GM12878 (cell line): Measurements from ENCODE around the gene PLGRKT. TPM values are rescaled to one million over a fixed set of nuclear protein-coding genes. Genes with fewer than 3 reads are reported as not detected.

ENCODE experiments used
- ATAC-seq: fragments of 200-7000 bp; cut with Tn5 transposase; 3 replicates; pipeline ENCODE4 v1.9.1; 2020; ENCODE audit warnings: mild to moderate bottlenecking, moderate library complexity
- BruUV-seq: library from RNA; stranded (reverse); fragments of 400-500 nt; replicated peaks from 2 replicates; lab custom pipeline; 2021; lab: Mats Ljungman, UMichigan
- CTCF ChIA-PET: fragments of 300-600 bp; sonication (Branson Sonifier 250); formaldehyde crosslinking; extraction: SDS; loops from one replicate; lab custom pipeline; 2021; ENCODE audit warnings: inconsistent platforms; lab: Yijun Ruan, JAX
- POLR2A ChIA-PET: fragments of 350-600 bp; formaldehyde crosslinking; extraction: SDS; loops from one replicate; lab custom pipeline; 2021; ENCODE audit warnings: inconsistent platforms; lab: Charles Lee
- RAD21 ChIA-PET: fragments of 300-600 bp; sonication (Branson Sonifier 250); formaldehyde crosslinking; loops from one replicate; lab custom pipeline; 2023; ENCODE audit warnings: antibody characterized with exemption; ENCODE audit not compliant: unreplicated experiment; lab: Charles Lee
- SMC1A ChIA-PET: fragments of 300-600 bp; sonication (Branson Sonifier 250); formaldehyde crosslinking; loops from one replicate; lab custom pipeline; 2023; ENCODE audit not compliant: unreplicated experiment, uncharacterized antibody; lab: Charles Lee
- DNase-seq: peaks from one replicate; pipeline ENCODE4 v3.0.0-alpha.2; 2011; ENCODE audit warnings: low read depth, low spot score
- FAIRE-seq: peaks from 3 replicates; lab custom pipeline; 2011; peaks lifted over from hg19 to GRCh38; lab: Jason Lieb, UNC
- H2AFZ ChIP-seq: 2 replicates; pipeline ENCODE4 v1.6.0; 2011; ENCODE audit warnings: low read depth, low read length, control low read depth; ENCODE audit not compliant: control insufficient read depth
- H3K27ac ChIP-seq: 2 replicates; pipeline ENCODE4 v1.5.1; 2011; ENCODE audit warnings: control low read depth; ENCODE audit not compliant: control insufficient read depth, insufficient read depth
- H3K27me3 ChIP-seq, 2 experiments: replicated peaks in 1 of 2; 2 replicates each; pipeline versions ENCODE4 v1.6.0 to v1.6.1; 2011; ENCODE audit warnings: low read length in 1 of 2; ENCODE audit not compliant: control insufficient read depth in 2 of 2, insufficient read depth in 2 of 2
- H3K36me3 ChIP-seq, 2 experiments: 2 replicates each; pipeline ENCODE4 v1.5.1; 2011; ENCODE audit warnings: low read length in 1 of 2; ENCODE audit not compliant: control insufficient read depth in 2 of 2, insufficient read depth in 2 of 2
- H3K4me1 ChIP-seq: 2 replicates; pipeline ENCODE4 v1.6.1; 2011; ENCODE audit warnings: mild to moderate bottlenecking, low read length, moderate library complexity, mixed read lengths; ENCODE audit not compliant: control insufficient read depth, insufficient read depth
- H3K4me2 ChIP-seq: 2 replicates; pipeline ENCODE4 v1.6.0; 2011; ENCODE audit warnings: control low read depth; ENCODE audit not compliant: control insufficient read depth, insufficient read depth
- H3K4me3 ChIP-seq: fragments of 200-600 bp; sonication (generic); 2 replicates; pipeline ENCODE4 v1.5.1; 2016
- H3K79me2 ChIP-seq: 2 replicates; pipeline ENCODE4 v1.6.0; 2011; ENCODE audit warnings: low read length; ENCODE audit not compliant: control insufficient read depth, insufficient read depth
- H3K9ac ChIP-seq: 2 replicates; pipeline ENCODE4 v1.8.0; 2011; ENCODE audit warnings: low read length, control low read depth, mixed read lengths; ENCODE audit not compliant: control insufficient read depth, insufficient read depth
- H3K9me3 ChIP-seq: replicated peaks from 3 replicates; pipeline ENCODE4 v1.5.1; 2011; ENCODE audit warnings: mild to moderate bottlenecking, low read length; ENCODE audit not compliant: control insufficient read depth, insufficient read depth
- H4K20me1 ChIP-seq: 2 replicates; pipeline ENCODE4 v1.6.0; 2011; ENCODE audit not compliant: control insufficient read depth, insufficient read depth
- BACH1 ChIP-seq: fragments of 450-650 bp; IDR thresholded peaks from 2 replicates; pipeline ENCODE4 v1.6.1; 2017; ENCODE audit warnings: mild to moderate bottlenecking, borderline replicate concordance
- CBX5 ChIP-seq: sonication (generic); IDR thresholded peaks from 2 replicates; pipeline ENCODE4 v1.6.1; 2016; ENCODE audit warnings: low read depth, moderate library complexity, mild to moderate bottlenecking, inconsistent platforms
- IKZF2 ChIP-seq, 2 experiments: fragments of 450-650 bp; IDR thresholded peaks; 2 replicates each; pipeline ENCODE4 v1.6.1; 2017; ENCODE audit warnings: mild to moderate bottlenecking in 2 of 2, moderate library complexity in 2 of 2
- KDM1A ChIP-seq: fragments of 200-600 bp; sonication (generic); IDR thresholded peaks from 2 replicates; pipeline ENCODE4 v1.6.1; 2016; ENCODE audit warnings: borderline replicate concordance
- PAX8 ChIP-seq: fragments of 450-650 bp; IDR thresholded peaks from 2 replicates; pipeline ENCODE4 v1.6.1; 2017; ENCODE audit warnings: mild to moderate bottlenecking, moderate library complexity
- POLR2A ChIP-seq: IDR thresholded peaks from 2 replicates; pipeline ENCODE4 v1.6.1; 2011; ENCODE audit warnings: low read depth, mild to moderate bottlenecking, low read length
- POLR2AphosphoS5 ChIP-seq: IDR thresholded peaks from 2 replicates; pipeline ENCODE4 v1.6.1; 2011; ENCODE audit warnings: mild to moderate bottlenecking, low read length, inconsistent platforms
- SP1 ChIP-seq: IDR thresholded peaks from one replicate; pipeline ENCODE4 v1.6.1; 2011; ENCODE audit warnings: low read depth, low read length
- STAT3 ChIP-seq: IDR thresholded peaks from 2 replicates; pipeline ENCODE4 v1.6.1; 2011; ENCODE audit warnings: low read depth, low read length, improper control_type of control experiment
- ZZZ3 ChIP-seq: IDR thresholded peaks from 2 replicates; pipeline ENCODE4 v1.6.1; 2011; ENCODE audit warnings: low read depth; ENCODE audit not compliant: control insufficient read depth, insufficient read length
- in situ Hi-C: fragments of 300-500 bp; cut with MboI; formaldehyde crosslinking; loops from 9 replicates; pipeline ENCODE4 v1.14.3; 2018; ENCODE audit warnings: mixed read lengths
- intact Hi-C: fragments of 100-400 bp; cut with micrococcal nuclease; formaldehyde crosslinking; loops from one replicate; pipeline ENCODE4 v1.14.2; 2022; ENCODE audit not compliant: unreplicated experiment
- polyA plus RNA-seq, 11 experiments: library from polyadenylated mRNA; depleted of rRNA in 4 of 11; unstranded in 6 of 11; stranded (reverse) in 5 of 11; fragments of >200 nt; fragmentation: Nextera tagmentation in 4 of 11; fragmentation: Illumina TruSeq in 1 of 11; extraction: Ambion mirVana in 4 of 11; extraction: Trizol in 1 of 11; gene quantifications; 1 replicate in 1 of 11; 2 replicates in 10 of 11; pipeline versions ENCODE4 v1.2.1 to v1.2.3, GENCODE V29; 2011 to 2016; ENCODE audit warnings: inconsistent platforms in 2 of 11, missing spikeins in 2 of 11, low read depth in 1 of 11
- total RNA-seq, 4 experiments: library from RNA; depleted of rRNA in 3 of 4; stranded (reverse); fragments of >200 nt in 3 of 4; fragmentation: Illumina TruSeq in 1 of 4; extraction: Trizol in 1 of 4; gene quantifications; 2 replicates each; pipeline versions ENCODE4 v1.2.1 to v1.2.3, GENCODE V29; 2013 to 2021
- TF ChIP-seq, protein P1 (sequence below): IDR thresholded peaks from 2 replicates; pipeline ENCODE4 v1.6.1; 2012; ENCODE audit warnings: low read depth, low read length, improper control_type of control experiment

Gene PLGRKT
- total and polyA plus RNA-seq, 10 of the 15 experiments (the other 5 are each of a cell fraction or from before 2014, with no cell fraction given), result 25.2 to 72.3 (median 38.4) TPM

GRCh38 chr9:5361326-5362010 lies 76.3 kb downstream of the PLGRKT start (continued):
- TF ChIP-seq, protein P1, sequence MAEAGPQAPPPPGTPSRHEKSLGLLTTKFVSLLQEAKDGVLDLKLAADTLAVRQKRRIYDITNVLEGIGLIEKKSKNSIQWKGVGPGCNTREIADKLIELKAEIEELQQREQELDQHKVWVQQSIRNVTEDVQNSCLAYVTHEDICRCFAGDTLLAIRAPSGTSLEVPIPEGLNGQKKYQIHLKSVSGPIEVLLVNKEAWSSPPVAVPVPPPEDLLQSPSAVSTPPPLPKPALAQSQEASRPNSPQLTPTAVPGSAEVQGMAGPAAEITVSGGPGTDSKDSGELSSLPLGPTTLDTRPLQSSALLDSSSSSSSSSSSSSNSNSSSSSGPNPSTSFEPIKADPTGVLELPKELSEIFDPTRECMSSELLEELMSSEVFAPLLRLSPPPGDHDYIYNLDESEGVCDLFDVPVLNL, result no peak
- TF ChIP-seq SP1, result no peak
- no peak for TF ChIP-seq POLR2AphosphoS5
- no peak for TF ChIP-seq PAX8
- no peak for TF ChIP-seq ZZZ3
- no peak for TF ChIP-seq BACH1

DNA sequence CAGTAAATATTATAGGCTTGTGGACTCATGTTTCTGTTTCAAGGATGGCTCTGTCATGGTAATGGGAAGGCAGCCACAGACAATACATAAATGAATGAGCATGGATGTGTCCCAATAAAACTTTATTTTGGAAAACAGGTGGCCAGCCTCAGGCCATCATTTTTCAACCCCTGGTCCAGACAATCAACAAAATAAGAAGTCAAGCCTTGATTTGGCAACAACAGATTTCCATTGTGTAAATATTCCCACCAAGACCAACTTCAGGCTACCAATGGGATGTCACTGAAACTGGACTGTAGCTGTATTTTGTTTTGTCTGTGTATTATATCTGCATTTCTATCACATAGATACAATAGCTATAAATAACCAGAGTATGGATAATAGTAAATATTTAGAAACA lies 77.4 kb downstream of the PLGRKT start:
- CTCF ChIA-PET, result interaction anchor here (1.2 to 1.8 kb wide), 2 partner anchors 12 to 62 kb away, joined by 3 to 4 read pairs; no protein-coding TSS in a partner anchor
- no peak overlapping the region for H3K4me3 ChIP-seq
- SMC1A ChIA-PET, result interaction anchor here (1.1 to 3.9 kb wide), 3 partner anchors 15 to 77 kb away, joined by 3 to 12 read pairs (median 4); partner anchors contain the start of gene PLGRKT
- no peak overlapping the region for H3K27ac ChIP-seq
- ATAC-seq, result no peak
- H2AFZ ChIP-seq, result no peak overlapping the region
- in situ Hi-C loops, result no loop called here
- POLR2A ChIA-PET, result no interaction called here
- peaks cover 15% of the 10 kb centered on the region for H3K4me1 ChIP-seq
- H3K79me2 ChIP-seq, result no peaks in the 10 kb centered on the region
- TF ChIP-seq CBX5 (no peak), KDM1A (no peak), STAT3 (no peak), IKZF2 (IDR thresholded peaks at IDR 0.05) (no peak), POLR2A (no peak)
- TF ChIP-seq, protein P1, result no peak
- TF ChIP-seq, all 136 proteins: peak for 0
- Histone ChIP-seq H3K9me3 (peaks cover 2% of the 10 kb centered on the region; the same call in 1 of the 3 replicates), H3K9ac (no peak overlapping the region), H3K36me3 (no peaks in the 10 kb centered on the region; a peak in 1 of 4 replicates), H4K20me1 (no peaks in the 10 kb centered on the region), H3K27me3 (no peaks in the 10 kb centered on the region), H3K4me2 (no peak overlapping the region)
- intact Hi-C loops, result loop anchor here (5.0 kb wide), 1 partner anchor 77 kb away; the partner anchor contains the start of gene PLGRKT
- DNase-seq (no peak), FAIRE-seq (no peak)
- no TSS peak for BruUV-seq
- RAD21 ChIA-PET, result no interaction called here
